Left lung (tissue), 10 donors: ENCODE measurements around the gene SLC49A3. TPM values are rescaled to one million over a fixed set of nuclear protein-coding genes. Genes with fewer than 3 reads are reported as not detected.

ENCODE experiments used
- ATAC-seq: fragments of 200-7000 bp; cut with Tn5 transposase; one replicate; pipeline ENCODE4 v1.9.1; 2020; ENCODE audit warnings: moderate library complexity
- DNase-seq, 4 donors: peaks; one replicate each; pipeline ENCODE4 v3.0.0-alpha.2; 2013 to 2020
- H3K27ac ChIP-seq, 2 donors: fragments of 200-600 bp; sonication (generic) in 1 of 2; one replicate each; pipeline versions ENCODE4 v1.5.0 to v1.8.0; 2020 to 2021
- H3K27me3 ChIP-seq, 2 donors: fragments of 200-600 bp; sonication (generic) in 1 of 2; one replicate each; pipeline versions ENCODE4 v1.5.0 to v1.8.0; 2020 to 2021
- H3K36me3 ChIP-seq, 2 donors: fragments of 200-600 bp; sonication (generic) in 1 of 2; one replicate each; pipeline versions ENCODE4 v1.5.0 to v1.8.0; 2020 to 2021
- H3K4me1 ChIP-seq, 2 donors: fragments of 200-600 bp; one replicate each; pipeline ENCODE4 v1.8.0; 2021
- H3K4me3 ChIP-seq, 2 donors: fragments of 200-600 bp; sonication (generic) in 1 of 2; one replicate each; pipeline versions ENCODE4 v1.5.0 to v1.8.0; 2020 to 2021; ENCODE audit warnings: mild to moderate bottlenecking in 1 of 2
- H3K9me3 ChIP-seq, 2 donors: fragments of 200-600 bp; sonication (generic) in 1 of 2; one replicate each; pipeline versions ENCODE4 v1.5.0 to v1.8.0; 2020 to 2021
- CTCF ChIP-seq, 2 donors: fragments of 200-600 bp; sonication (generic) in 1 of 2; IDR thresholded peaks; one replicate each; pipeline versions ENCODE4 v1.5.0 to v1.8.0; 2021; ENCODE audit warnings: antibody characterized with exemption in 2 of 2
- intact Hi-C, 2 donors: fragments of 100-400 bp; cut with DNase I; formaldehyde crosslinking; loops; one replicate each; pipeline versions ENCODE4 v1.11.2 to v1.14.2; 2022
- polyA plus RNA-seq, 6 donors: library from polyadenylated mRNA; unstranded; fragments of 120-200 nt; gene quantifications; one replicate each; pipeline ENCODE4 v1.2.1, GENCODE V29; 2013; ENCODE audit not compliant: insufficient read length in 6 of 6
- total RNA-seq, 2 donors: library from RNA; stranded (reverse); fragmentation: NEBNext Ultra II Directional; extraction: Animal tissue kit (Norgen Biotek cat#: 25700); gene quantifications; one replicate each; pipeline ENCODE4 v1.2.1, GENCODE V29; 2021
- donor health status: DM: no; HTN: yes; CAD: no.
- donor health status: DM: no; HTN: no; CAD: no.

The SLC49A3 gene
- total and polyA plus RNA-seq, 8 donors, result 7.4 to 27.5 (median 8.8) TPM

GRCh38 chr4:650461-650860 lies 38.5 kb downstream of the SLC49A3 start:
- Histone ChIP-seq H3K36me3 (no peaks in the 10 kb centered on the region), H3K9me3 (no peaks in the 10 kb centered on the region), H3K27ac (no peak overlapping the region), H3K4me1 (no peaks in the 10 kb centered on the region), H3K4me3 (no peak overlapping the region), H3K27me3 (peaks cover 8 to 95% of the 10 kb centered on the region in 2 donors)
- no peak for TF ChIP-seq CTCF (IDR thresholded peaks at IDR 0.05)
- ATAC-seq, result no peak
- intact Hi-C loops, result no loop called here
- peak in 1 of 4 donors; percentile 59 for DNase-seq

- Histone ChIP-seq H3K27ac (no peak overlapping the region), H3K36me3 (no peaks in the 10 kb centered on the region), H3K4me1 (no peaks in the 10 kb centered on the region), H3K9me3 (no peaks in the 10 kb centered on the region), H3K4me3 (no peak overlapping the region), H3K27me3 (peaks cover 8 to 90% of the 10 kb centered on the region in 2 donors)
- intact Hi-C loops, result no loop called here
- DNase-seq (peak in 1 of 4 donors; percentile 61), ATAC-seq (no peak)
- TF ChIP-seq CTCF (IDR thresholded peaks at IDR 0.05), result no peak
Observed at GRCh38 chr4:649751-650310, 39.1 kb downstream of the SLC49A3 start.

- intact Hi-C loops, result no loop called here
- ATAC-seq, result no peak
Observed at GRCh38 chr4:649293-649625, 39.7 kb downstream of the SLC49A3 start.

GRCh38 chr4:648579-649292 lies 40.2 kb downstream of the SLC49A3 start:
- ATAC-seq (no peak), DNase-seq (peak in 1 of 4 donors; percentile 73)
- no peaks in the 10 kb centered on the region for H3K4me1 ChIP-seq
- no peaks in the 10 kb centered on the region for H3K36me3 ChIP-seq
- intact Hi-C loops, result no loop called here
- no peak overlapping the region for H3K27ac ChIP-seq
- peaks cover 0 to 3% of the 10 kb centered on the region in 2 donors for H3K9me3 ChIP-seq
- no peak overlapping the region for H3K4me3 ChIP-seq
- no peak for TF ChIP-seq CTCF (IDR thresholded peaks at IDR 0.05)
- H3K27me3 ChIP-seq, result peaks cover 8 to 85% of the 10 kb centered on the region in 2 donors

More at GRCh38 chr4:649293-649625, 39.7 kb downstream of the SLC49A3 start:
- Histone ChIP-seq H3K27me3 (peaks cover 8 to 90% of the 10 kb centered on the region in 2 donors), H3K27ac (no peak overlapping the region), H3K4me1 (no peaks in the 10 kb centered on the region), H3K9me3 (peaks cover 0 to 3% of the 10 kb centered on the region in 2 donors), H3K36me3 (no peaks in the 10 kb centered on the region), H3K4me3 (no peak overlapping the region)
- no peak for TF ChIP-seq CTCF (IDR thresholded peaks at IDR 0.05)
- no peak for DNase-seq

- H3K27me3 ChIP-seq, result peaks cover 8 to 74% of the 10 kb centered on the region in 2 donors
- TF ChIP-seq CTCF (IDR thresholded peaks at IDR 0.05), result no peak
- no peaks in the 10 kb centered on the region for H3K36me3 ChIP-seq
- intact Hi-C loops, result no loop called here
- no peak for ATAC-seq
- peaks cover 0 to 3% of the 10 kb centered on the region in 2 donors for H3K9me3 ChIP-seq
- H3K27ac ChIP-seq, result no peak overlapping the region
- DNase-seq, result peak in 1 of 4 donors; percentile 26
- H3K4me3 ChIP-seq, result no peak overlapping the region
- H3K4me1 ChIP-seq, result no peaks in the 10 kb centered on the region
Observed at GRCh38 chr4:647481-647880, 41.5 kb downstream of the SLC49A3 start.
